D341Med (cell line): ENCODE measurements around the gene PLCD1.

Experiments used
- DNase-seq: peaks from one replicate; pipeline ENCODE4 v3.0.0; 2012; ENCODE audit warnings: low spot score

PLCD1 gene

DNA sequence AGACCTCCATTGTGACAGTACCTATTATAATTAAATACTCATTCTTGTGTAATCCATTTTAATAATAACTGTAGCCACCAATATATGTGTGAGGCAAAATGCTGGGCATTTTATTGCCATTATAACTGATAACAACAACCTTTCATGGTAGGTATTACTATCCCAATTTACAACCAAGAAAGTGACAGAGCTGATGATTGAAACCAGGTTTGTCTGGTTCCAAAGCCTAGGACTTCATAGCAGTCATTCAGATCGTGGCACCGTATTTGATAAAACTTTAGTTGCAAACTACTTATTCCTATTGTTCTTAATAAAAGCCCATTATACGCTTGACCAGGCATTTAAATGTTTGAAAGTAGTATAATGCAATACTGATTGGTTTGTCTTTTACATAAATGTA lies 65.3 kb downstream of the PLCD1 start:
- no peak for DNase-seq

GRCh38 chr3:37963635-37964034 lies 65.8 kb downstream of the PLCD1 start:
- no peak for DNase-seq

GRCh38 chr3:37963016-37963415 lies 66.4 kb downstream of the PLCD1 start:
- DNase-seq: no peak

GRCh38 chr3:37961622-37962431 lies 67.6 kb downstream of the PLCD1 start:
- DNase-seq: no peak

DNA sequence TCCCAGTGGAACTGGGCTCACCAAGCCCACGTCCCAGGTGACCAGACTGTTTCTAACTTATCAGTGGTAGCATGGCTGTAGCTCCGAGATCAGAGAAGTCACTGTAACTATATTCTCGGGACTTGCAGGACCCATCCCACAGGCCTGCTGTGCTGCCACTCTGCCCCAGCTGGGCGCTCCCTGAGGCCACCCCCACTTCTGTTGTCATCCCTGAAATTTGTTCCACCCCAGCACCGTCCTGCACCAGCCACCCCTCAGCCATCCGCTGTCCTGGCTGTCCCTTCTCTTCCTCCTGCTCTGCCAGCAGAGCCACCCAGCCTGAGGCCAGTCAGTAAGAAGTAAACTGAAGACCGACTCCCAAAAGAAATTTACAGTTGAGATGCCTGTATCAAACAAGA lies 71.9 kb downstream of the PLCD1 start:
- DNase-seq: no peak
